RWPE2 (cell line): ENCODE results near the gene NBPF4.
"Not testable (repeated sequence)": the region's sequence is repeated elsewhere in the genome, so short reads cannot be mapped to it uniquely, and the experiment has no call there.

ENCODE experiments used
- ATAC-seq: fragments of 200-7000 bp; cut with Tn5 transposase; 3 replicates; pipeline ENCODE4 v1.9.1; 2021; ENCODE audit warnings: low read depth
- DNase-seq: peaks from one replicate; pipeline ENCODE4 v3.0.0-alpha.2; 2020; ENCODE audit warnings: low spot score
- H3K27ac ChIP-seq: fragments of 450-650 bp; 2 replicates; pipeline ENCODE4 v1.5.1; 2017; ENCODE audit warnings: mild to moderate bottlenecking; ENCODE audit not compliant: poor library complexity, severe bottlenecking
- H3K27me3 ChIP-seq: fragments of 250-450 bp; sonication (Bioruptor Pico); 2 replicates; pipeline ENCODE4 v1.5.1; 2021; ENCODE audit warnings: mild to moderate bottlenecking, moderate library complexity; ENCODE audit not compliant: insufficient read depth, poor library complexity, severe bottlenecking
- H3K36me3 ChIP-seq: fragments of 250-450 bp; sonication (Bioruptor Pico); 2 replicates; pipeline ENCODE4 v1.5.1; 2020; ENCODE audit warnings: low read depth, mild to moderate bottlenecking, moderate library complexity
- H3K4me1 ChIP-seq: fragments of 250-450 bp; sonication (Bioruptor Pico); 2 replicates; pipeline ENCODE4 v1.5.1; 2021; ENCODE audit warnings: mild to moderate bottlenecking, moderate library complexity; ENCODE audit not compliant: insufficient read depth, poor library complexity, severe bottlenecking
- H3K4me3 ChIP-seq: fragments of 250-450 bp; sonication (Bioruptor Pico); 2 replicates; pipeline ENCODE4 v1.5.1; 2021; ENCODE audit warnings: mild to moderate bottlenecking, moderate library complexity; ENCODE audit not compliant: severe bottlenecking
- H3K9me3 ChIP-seq: fragments of 250-450 bp; sonication (Bioruptor Pico); 2 replicates; pipeline ENCODE4 v1.5.1; 2021; ENCODE audit warnings: mild to moderate bottlenecking, moderate library complexity; ENCODE audit not compliant: severe bottlenecking
- TF ChIP-seq, protein P1 (sequence below): fragments of 450-650 bp; IDR thresholded peaks from one replicate; pipeline ENCODE4 v1.5.1; 2017; ENCODE audit warnings: mild to moderate bottlenecking, moderate library complexity; ENCODE audit not compliant: poor library complexity, severe bottlenecking

NBPF4 gene

DNA sequence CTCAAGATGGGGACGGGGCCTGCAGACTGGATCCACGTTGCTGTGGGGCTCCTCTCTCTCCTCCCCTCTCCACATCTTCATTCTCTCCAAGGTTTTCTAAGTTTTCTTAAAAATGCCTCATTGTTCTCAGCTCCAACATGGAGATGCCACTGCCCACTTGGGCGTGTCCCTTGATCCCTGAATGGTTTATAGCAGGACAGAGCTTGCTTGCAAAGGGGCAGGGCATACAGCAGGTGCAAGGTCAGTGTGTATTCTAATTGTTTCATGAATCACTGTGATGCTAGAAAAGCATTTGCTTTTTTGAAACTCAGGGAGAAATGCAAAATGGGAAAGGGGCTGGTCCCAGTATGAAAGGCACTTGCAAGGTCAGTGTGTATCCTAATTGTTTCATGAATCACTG is 13.9 kb downstream of the NBPF4 start:
- not testable (repeated sequence) for H3K36me3 ChIP-seq, ATAC-seq, H3K9me3 ChIP-seq, H3K27me3 ChIP-seq, DNase-seq, H3K27ac ChIP-seq, H3K4me3 ChIP-seq, H3K4me1 ChIP-seq

DNA sequence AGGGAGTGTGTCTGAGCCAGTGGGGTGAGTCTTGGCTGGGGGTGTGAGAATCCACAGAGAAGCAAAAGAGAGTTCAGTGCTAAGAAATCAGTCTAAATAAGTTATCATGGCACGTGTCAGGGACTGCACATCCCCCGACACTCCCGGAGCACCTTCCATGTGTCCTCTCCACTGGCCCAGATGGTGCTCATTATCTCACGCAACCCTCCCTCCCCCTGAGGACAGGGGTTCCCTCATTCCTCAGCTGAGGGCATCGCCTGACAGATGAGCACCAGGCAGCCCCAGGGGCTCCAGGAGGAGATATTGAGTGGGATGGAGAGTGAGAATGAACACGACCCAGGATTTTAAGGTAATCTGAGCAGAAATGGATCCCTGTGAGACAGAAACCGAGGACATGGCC is 16.1 kb downstream of the NBPF4 start:
- not testable (repeated sequence) for DNase-seq, H3K4me1 ChIP-seq, ATAC-seq, H3K36me3 ChIP-seq, H3K4me3 ChIP-seq, H3K9me3 ChIP-seq, H3K27ac ChIP-seq, H3K27me3 ChIP-seq

DNA sequence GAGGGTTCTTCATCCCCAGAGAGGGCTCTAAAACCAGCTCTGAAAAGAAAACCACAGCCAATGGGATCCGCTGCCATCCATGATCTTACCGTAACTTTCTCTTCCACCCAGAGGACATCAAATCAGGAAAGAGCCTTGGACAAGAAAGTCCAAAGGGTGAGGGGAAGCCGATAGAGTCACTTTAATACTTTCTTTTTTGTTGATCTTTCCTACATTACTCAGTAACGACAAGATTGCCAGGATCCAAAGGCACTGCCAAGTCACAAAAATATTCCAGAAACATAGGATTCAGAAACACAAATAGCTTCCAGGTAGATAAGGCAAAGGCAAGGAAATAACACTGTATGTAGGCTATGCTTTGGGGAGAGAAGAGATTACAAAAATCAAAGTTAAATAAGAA is 17.0 kb downstream of the NBPF4 start:
- H3K27ac ChIP-seq, H3K4me3 ChIP-seq, H3K27me3 ChIP-seq, H3K4me1 ChIP-seq, H3K36me3 ChIP-seq, ATAC-seq, DNase-seq, H3K9me3 ChIP-seq: not testable (repeated sequence)

DNA sequence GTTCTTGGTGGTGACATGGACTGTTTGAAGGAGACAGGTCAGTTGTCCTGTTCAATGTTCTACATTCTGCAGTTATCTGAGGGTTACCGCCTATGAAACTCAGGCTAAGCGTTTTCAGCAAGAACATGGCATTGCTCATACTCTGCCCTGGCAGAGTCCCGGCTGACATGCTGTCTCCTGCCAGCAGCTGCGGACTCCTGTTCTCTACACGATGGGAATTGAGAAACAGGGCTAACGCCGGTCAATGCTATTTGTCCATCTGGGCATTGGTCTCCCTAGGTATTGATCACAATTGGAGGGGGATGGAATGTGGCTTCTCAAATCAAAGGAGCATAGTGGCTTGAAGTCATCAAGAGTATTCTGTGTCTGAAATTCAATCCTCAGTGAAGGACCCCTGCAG is 20.6 kb downstream of the NBPF4 start:
- H3K9me3 ChIP-seq, H3K27me3 ChIP-seq, H3K36me3 ChIP-seq, ATAC-seq, DNase-seq, H3K4me1 ChIP-seq, H3K27ac ChIP-seq, H3K4me3 ChIP-seq: not testable (repeated sequence)

DNA sequence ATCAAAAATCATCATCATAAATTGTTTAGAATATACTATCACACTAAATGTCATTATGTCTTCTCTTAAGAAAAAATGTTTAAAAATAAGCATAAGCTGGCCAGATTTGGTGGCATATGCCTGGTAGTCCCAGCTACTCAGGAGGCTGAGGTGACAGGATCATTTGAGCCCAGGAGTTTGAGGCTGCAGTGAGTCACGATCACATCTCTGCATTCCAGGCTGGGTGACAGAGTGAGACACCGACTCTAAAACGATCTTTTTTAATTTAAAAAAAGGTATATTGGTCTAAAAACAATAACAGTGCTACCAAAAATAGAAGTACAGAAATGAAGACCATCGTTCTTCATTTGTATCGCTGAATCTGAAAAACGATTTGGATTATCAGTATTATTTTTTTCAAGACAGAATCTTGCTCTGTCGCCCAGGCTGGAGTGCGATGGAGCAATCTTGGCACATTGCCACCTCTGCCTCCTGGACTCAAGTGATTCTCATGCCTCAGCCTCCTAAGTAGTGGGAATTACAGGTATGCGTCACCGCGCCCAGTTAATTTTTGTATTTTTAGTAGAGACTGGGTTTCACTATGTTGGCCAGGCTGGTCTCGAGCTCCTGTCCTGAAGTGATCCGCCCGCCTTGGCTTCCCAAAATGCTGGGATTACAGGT is 26.2 kb downstream of the NBPF4 start:
- ATAC-seq, H3K27me3 ChIP-seq, H3K4me3 ChIP-seq, DNase-seq, H3K9me3 ChIP-seq, H3K27ac ChIP-seq, H3K36me3 ChIP-seq, H3K4me1 ChIP-seq: not testable (repeated sequence)

DNA sequence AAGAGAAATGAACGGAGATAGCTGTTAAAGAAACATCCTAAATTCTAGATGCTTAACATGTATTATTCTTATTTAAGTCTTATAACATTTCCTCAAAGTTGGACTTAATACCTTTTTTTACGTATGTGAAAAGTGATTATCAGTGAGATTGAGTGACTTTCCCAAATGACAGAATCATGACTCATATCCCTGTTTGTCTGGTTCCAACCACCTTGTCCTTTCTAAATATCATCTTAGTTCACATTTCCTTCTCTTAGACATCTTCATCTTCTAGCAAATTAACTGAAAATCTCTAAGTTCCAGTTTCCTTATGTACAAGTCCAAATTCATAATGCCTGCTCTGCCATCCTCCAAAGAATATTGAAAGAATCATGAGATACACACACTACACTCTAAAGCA is 26.9 kb downstream of the NBPF4 start:
- DNase-seq = not testable (repeated sequence)

DNA sequence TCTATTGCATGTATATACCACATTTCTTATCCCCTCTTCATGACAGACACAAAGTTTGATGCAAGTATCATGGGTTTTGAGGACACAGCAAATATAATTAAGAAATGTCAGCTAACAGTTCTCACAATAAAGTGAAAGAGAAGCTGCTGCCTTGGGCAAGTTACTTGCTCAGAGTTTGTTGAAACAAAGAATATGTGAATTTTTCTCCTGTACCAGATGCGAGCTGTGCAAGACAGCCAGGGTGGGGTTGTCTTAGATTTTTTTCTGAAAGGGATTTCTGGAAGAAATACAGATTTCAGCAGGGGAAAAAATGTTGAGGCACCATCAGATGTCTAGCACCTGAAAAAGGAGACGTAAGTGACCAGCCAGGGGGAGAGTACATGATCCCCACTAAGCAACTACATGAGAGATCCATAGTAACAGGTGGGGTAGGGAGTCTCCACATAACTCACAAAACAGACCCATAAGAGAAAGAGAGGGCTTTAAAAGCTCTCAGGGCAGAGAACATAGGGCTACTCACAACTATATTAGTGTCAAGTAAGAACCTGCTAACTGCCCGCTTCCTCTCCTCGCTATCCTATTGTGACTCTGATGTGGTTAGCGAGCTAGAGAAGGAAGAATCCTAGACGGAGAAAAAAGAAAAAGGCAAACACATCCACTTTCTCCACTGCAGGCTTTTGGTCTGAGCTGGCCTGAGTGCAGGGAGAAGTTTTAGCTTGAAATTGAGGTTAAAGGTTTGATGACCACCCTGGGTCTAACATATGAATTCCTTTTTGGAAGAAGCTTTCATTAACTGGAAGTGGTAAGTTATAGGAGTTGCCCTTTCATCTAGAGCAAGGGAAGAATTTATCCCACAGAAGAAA is 27.6 kb downstream of the NBPF4 start:
- peak; percentile 31; the same call in 2 of the 3 replicates for ATAC-seq
- not testable (repeated sequence) for H3K4me1 ChIP-seq, H3K27ac ChIP-seq, DNase-seq, H3K9me3 ChIP-seq, H3K36me3 ChIP-seq, H3K27me3 ChIP-seq, H3K4me3 ChIP-seq

More for the DNA sequence above, 26.9 kb downstream of the NBPF4 start:
- not testable (repeated sequence) for H3K9me3 ChIP-seq, H3K27ac ChIP-seq, H3K4me3 ChIP-seq, H3K4me1 ChIP-seq, H3K36me3 ChIP-seq, H3K27me3 ChIP-seq
- ATAC-seq = peak; percentile 61; the same call in 2 of the 3 replicates

DNA sequence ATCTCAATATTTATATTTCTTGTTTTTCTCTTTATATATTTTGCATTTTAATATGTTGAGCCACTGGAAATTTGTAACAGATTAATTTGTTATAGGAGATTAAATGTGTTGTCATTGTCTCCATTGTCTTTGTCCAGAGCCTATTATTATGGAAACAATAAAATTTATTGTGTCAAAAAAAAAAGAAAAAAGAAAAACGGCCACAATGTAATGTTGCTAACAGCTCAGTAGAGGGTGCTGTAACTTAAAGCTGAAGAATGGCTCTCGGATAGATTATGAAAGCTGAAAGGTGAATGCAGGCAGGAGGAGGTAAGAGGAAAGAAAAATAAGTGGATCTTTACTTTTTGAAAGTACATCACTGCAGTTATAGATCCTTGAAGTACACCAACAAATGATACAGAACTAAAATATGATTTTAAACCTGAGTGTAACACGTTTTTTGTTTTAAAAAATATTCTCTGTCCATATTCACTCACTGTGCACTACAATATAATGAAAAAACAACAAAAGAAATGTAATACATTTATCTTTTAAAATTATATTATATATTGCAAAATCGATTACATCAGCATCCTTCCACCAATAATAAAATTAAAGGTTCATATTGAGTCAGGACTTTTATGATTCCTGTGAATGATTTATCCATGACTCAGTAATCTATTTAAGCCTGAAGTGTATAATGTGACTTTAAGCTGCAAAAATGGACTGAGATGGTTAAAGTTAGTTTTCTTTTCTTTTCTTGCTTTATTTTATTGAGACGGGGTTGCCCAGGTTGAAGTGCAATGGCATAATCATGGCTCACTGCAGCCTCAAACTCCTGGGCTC is 29.0 kb downstream of the NBPF4 start:
- H3K27ac ChIP-seq = peak overlapping the region; percentile 18
- TF ChIP-seq, protein P1, sequence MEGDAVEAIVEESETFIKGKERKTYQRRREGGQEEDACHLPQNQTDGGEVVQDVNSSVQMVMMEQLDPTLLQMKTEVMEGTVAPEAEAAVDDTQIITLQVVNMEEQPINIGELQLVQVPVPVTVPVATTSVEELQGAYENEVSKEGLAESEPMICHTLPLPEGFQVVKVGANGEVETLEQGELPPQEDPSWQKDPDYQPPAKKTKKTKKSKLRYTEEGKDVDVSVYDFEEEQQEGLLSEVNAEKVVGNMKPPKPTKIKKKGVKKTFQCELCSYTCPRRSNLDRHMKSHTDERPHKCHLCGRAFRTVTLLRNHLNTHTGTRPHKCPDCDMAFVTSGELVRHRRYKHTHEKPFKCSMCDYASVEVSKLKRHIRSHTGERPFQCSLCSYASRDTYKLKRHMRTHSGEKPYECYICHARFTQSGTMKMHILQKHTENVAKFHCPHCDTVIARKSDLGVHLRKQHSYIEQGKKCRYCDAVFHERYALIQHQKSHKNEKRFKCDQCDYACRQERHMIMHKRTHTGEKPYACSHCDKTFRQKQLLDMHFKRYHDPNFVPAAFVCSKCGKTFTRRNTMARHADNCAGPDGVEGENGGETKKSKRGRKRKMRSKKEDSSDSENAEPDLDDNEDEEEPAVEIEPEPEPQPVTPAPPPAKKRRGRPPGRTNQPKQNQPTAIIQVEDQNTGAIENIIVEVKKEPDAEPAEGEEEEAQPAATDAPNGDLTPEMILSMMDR = peak; percentile 84
- not testable (repeated sequence) for DNase-seq

More for the DNA sequence above, 29.0 kb downstream of the NBPF4 start:
- ATAC-seq = peak; percentile 56
- not testable (repeated sequence) for H3K9me3 ChIP-seq, H3K36me3 ChIP-seq, H3K4me1 ChIP-seq, H3K4me3 ChIP-seq, H3K27me3 ChIP-seq
